ENCODE results near the gene LPCAT2. TPM values are rescaled to one million over a fixed set of nuclear protein-coding genes. Genes with fewer than 3 reads are reported as not detected.

LPCAT2 gene
- total RNA-seq, 2 donors from 2014 or later, result 10.8 to 13.6 TPM

- 62% methylated on average over 3 of the region's 3 CpGs for WGBS
- intact Hi-C loops (cut with DNase I), result no loop called here
- TF ChIP-seq POLR2A (IDR thresholded peaks at IDR 0.05) (no peak), CTCF (IDR thresholded peaks at IDR 0.05) (no peak), POLR2AphosphoS5 (IDR thresholded peaks at IDR 0.05) (no peak)
- no peak for DNase-seq (ENCODE audit: low spot score)
- H3K4me3 ChIP-seq, result no peak overlapping the region
- H3K4me1 ChIP-seq (replicated peaks), result no peaks in the 10 kb centered on the region
- H3K36me3 ChIP-seq, result no peaks in the 10 kb centered on the region
- no peaks in the 10 kb centered on the region for H3K27me3 ChIP-seq (replicated peaks; ENCODE audit: insufficient read depth)
- H3K9me3 ChIP-seq, result no peaks in the 10 kb centered on the region
- H3K27ac ChIP-seq, result no peak overlapping the region
Observed at GRCh38 chr16:55499281-55499680, 9.6 kb upstream of the LPCAT2 start.

- 53% methylated on average over 10 of the region's 10 CpGs for WGBS
- H3K4me3 ChIP-seq, result no peak overlapping the region
- intact Hi-C loops (cut with DNase I), result no loop called here
- no peaks in the 10 kb centered on the region for H3K4me1 ChIP-seq (replicated peaks)
- no peaks in the 10 kb centered on the region for H3K27me3 ChIP-seq (replicated peaks; ENCODE audit: insufficient read depth)
- no peaks in the 10 kb centered on the region for H3K36me3 ChIP-seq
- TF ChIP-seq POLR2AphosphoS5 (IDR thresholded peaks at IDR 0.05), result no peak
- TF ChIP-seq POLR2A (IDR thresholded peaks at IDR 0.05), result no peak
- no peak for TF ChIP-seq CTCF (IDR thresholded peaks at IDR 0.05)
- H3K9me3 ChIP-seq, result no peaks in the 10 kb centered on the region
- H3K27ac ChIP-seq, result peak overlapping the region in 1 of 2 donors; percentile 15
- no peak for DNase-seq (ENCODE audit: low spot score)
Observed at GRCh38 chr16:55499951-55500529, 8.8 kb upstream of the LPCAT2 start.

GRCh38 chr16:55500530-55501011 lies 8.3 kb upstream of the LPCAT2 start:
- no peak overlapping the region for H3K4me3 ChIP-seq
- TF ChIP-seq POLR2AphosphoS5 (IDR thresholded peaks at IDR 0.05) (no peak), POLR2A (IDR thresholded peaks at IDR 0.05) (no peak), CTCF (IDR thresholded peaks at IDR 0.05) (no peak)
- no peak for DNase-seq (ENCODE audit: low spot score)
- H3K9me3 ChIP-seq, result no peaks in the 10 kb centered on the region
- intact Hi-C loops (cut with DNase I), result no loop called here
- H3K4me1 ChIP-seq (replicated peaks), result no peaks in the 10 kb centered on the region
- H3K27me3 ChIP-seq (replicated peaks; ENCODE audit: insufficient read depth), result no peaks in the 10 kb centered on the region
- H3K36me3 ChIP-seq, result no peaks in the 10 kb centered on the region
- peak overlapping the region in 1 of 2 donors; percentile 15 for H3K27ac ChIP-seq
- 36% methylated on average over 2 of the region's 3 CpGs for WGBS

GRCh38 chr16:55501549-55502322 lies 7.1 kb upstream of the LPCAT2 start:
- H3K4me1 ChIP-seq (replicated peaks), result no peaks in the 10 kb centered on the region
- H3K27ac ChIP-seq, result no peak overlapping the region

More at GRCh38 chr16:55501549-55502322, 7.1 kb upstream of the LPCAT2 start:
- no peak for DNase-seq (ENCODE audit: low spot score)
- Histone ChIP-seq H3K27me3 (replicated peaks; ENCODE audit: insufficient read depth) (no peaks in the 10 kb centered on the region), H3K4me3 (no peak overlapping the region), H3K9me3 (no peaks in the 10 kb centered on the region), H3K36me3 (no peaks in the 10 kb centered on the region)
- TF ChIP-seq CTCF (IDR thresholded peaks at IDR 0.05), result no peak
- TF ChIP-seq POLR2A (IDR thresholded peaks at IDR 0.05), result no peak
- TF ChIP-seq POLR2AphosphoS5 (IDR thresholded peaks at IDR 0.05), result no peak
- intact Hi-C loops (cut with DNase I), result no loop called here
- WGBS, result 70% methylated on average over 9 of the region's 9 CpGs
